Measurements from ENCODE around the gene TIFAB. TPM values are rescaled to one million over a fixed set of nuclear protein-coding genes. Genes with fewer than 3 reads are reported as not detected.

The TIFAB gene
- total and polyA plus RNA-seq, 5 donors from 2014 or later: not detected

- Mint-ChIP-seq H3K36me3 (no peaks in the 10 kb centered on the region), H3K9me3 (peaks cover 0 to 2% (median 0%) of the 10 kb centered on the region in 7 donors), H3K27me3 (peaks cover 61% of the 10 kb centered on the region)
These were observed 39.6 kb upstream of the TIFAB start for GRCh38 chr5:135491552-135492318.

GRCh38 chr5:135491038-135491551 lies 38.9 kb upstream of the TIFAB start:
- no peak overlapping the region for H3K4me3 Mint-ChIP-seq
- no peaks in the 10 kb centered on the region for H3K9me3 ChIP-seq (ENCODE audit: control insufficient read depth in 2 of 2, low read length in 2 of 2)
- H3K27me3 ChIP-seq (ENCODE audit: control insufficient read depth, insufficient read depth, low read length): peaks cover 24% of the 10 kb centered on the region
- peaks cover 65% of the 10 kb centered on the region for H3K27me3 Mint-ChIP-seq
- no peak overlapping the region for H3K4me3 ChIP-seq (ENCODE audit: low read depth, low read length)
- no peaks in the 10 kb centered on the region for H3K4me1 ChIP-seq (ENCODE audit: control insufficient read depth, insufficient read depth, low read length, poor library complexity, severe bottlenecking)
- peaks cover 0 to 2% (median 0%) of the 10 kb centered on the region in 7 donors for H3K9me3 Mint-ChIP-seq
- no peaks in the 10 kb centered on the region for H3K36me3 Mint-ChIP-seq
- H3K4me1 Mint-ChIP-seq: peaks cover 0 to 9% (median 1%) of the 10 kb centered on the region in 4 donors
- H3K27ac Mint-ChIP-seq: no peak overlapping the region
- DNase-seq (no peak), ATAC-seq (ENCODE audit: low read depth in 2 of 2) (no peak)
- no peak overlapping the region for H3K27ac ChIP-seq (ENCODE audit: insufficient read depth, low read length, poor library complexity, severe bottlenecking)
- no peaks in the 10 kb centered on the region for H3K36me3 ChIP-seq (ENCODE audit: control insufficient read depth, insufficient read depth, low read length)

More at GRCh38 chr5:135491552-135492318, 39.6 kb upstream of the TIFAB start:
- Mint-ChIP-seq H3K27ac (no peak overlapping the region), H3K4me3 (no peak overlapping the region), H3K4me1 (peaks cover 0 to 9% (median 1%) of the 10 kb centered on the region in 4 donors)
- no peak overlapping the region for H3K27ac ChIP-seq (ENCODE audit: insufficient read depth, low read length, poor library complexity, severe bottlenecking)
- H3K4me1 ChIP-seq (ENCODE audit: control insufficient read depth, insufficient read depth, low read length, poor library complexity, severe bottlenecking): no peaks in the 10 kb centered on the region
- H3K4me3 ChIP-seq (ENCODE audit: low read depth, low read length): no peak overlapping the region
- DNase-seq (no peak), ATAC-seq (ENCODE audit: low read depth in 2 of 2) (no peak)
- H3K9me3 ChIP-seq (ENCODE audit: control insufficient read depth in 2 of 2, low read length in 2 of 2): no peaks in the 10 kb centered on the region
- peaks cover 22% of the 10 kb centered on the region for H3K27me3 ChIP-seq (ENCODE audit: control insufficient read depth, insufficient read depth, low read length)
- no peaks in the 10 kb centered on the region for H3K36me3 ChIP-seq (ENCODE audit: control insufficient read depth, insufficient read depth, low read length)

- no peaks in the 10 kb centered on the region for H3K36me3 Mint-ChIP-seq
- H3K4me1 Mint-ChIP-seq: peaks cover 0 to 9% (median 1%) of the 10 kb centered on the region in 4 donors
- H3K27ac Mint-ChIP-seq: no peak overlapping the region
- H3K27me3 ChIP-seq (ENCODE audit: control insufficient read depth, insufficient read depth, low read length): peaks cover 24% of the 10 kb centered on the region
- no peak overlapping the region for H3K27ac ChIP-seq (ENCODE audit: insufficient read depth, low read length, poor library complexity, severe bottlenecking)
- no peaks in the 10 kb centered on the region for H3K4me1 ChIP-seq (ENCODE audit: control insufficient read depth, insufficient read depth, low read length, poor library complexity, severe bottlenecking)
- ATAC-seq (ENCODE audit: low read depth in 2 of 2) (no peak), DNase-seq (no peak)
- no peaks in the 10 kb centered on the region for H3K9me3 ChIP-seq (ENCODE audit: control insufficient read depth in 2 of 2, low read length in 2 of 2)
- H3K9me3 Mint-ChIP-seq: peaks cover 0 to 2% (median 0%) of the 10 kb centered on the region in 7 donors
- no peaks in the 10 kb centered on the region for H3K36me3 ChIP-seq (ENCODE audit: control insufficient read depth, insufficient read depth, low read length)
- no peak overlapping the region for H3K4me3 Mint-ChIP-seq
- H3K27me3 Mint-ChIP-seq: peaks cover 72% of the 10 kb centered on the region
- H3K4me3 ChIP-seq (ENCODE audit: low read depth, low read length): no peak overlapping the region
These were observed 38.3 kb upstream of the TIFAB start for GRCh38 chr5:135490245-135491037.

- Histone ChIP-seq H3K4me1 (ENCODE audit: control insufficient read depth, insufficient read depth, low read length, poor library complexity, severe bottlenecking) (no peaks in the 10 kb centered on the region), H3K27ac (ENCODE audit: insufficient read depth, low read length, poor library complexity, severe bottlenecking) (no peak overlapping the region), H3K36me3 (ENCODE audit: control insufficient read depth, insufficient read depth, low read length) (no peaks in the 10 kb centered on the region), H3K4me3 (ENCODE audit: low read depth, low read length) (no peak overlapping the region), H3K27me3 (ENCODE audit: control insufficient read depth, insufficient read depth, low read length) (peaks cover 26% of the 10 kb centered on the region), H3K9me3 (ENCODE audit: control insufficient read depth in 2 of 2, low read length in 2 of 2) (no peaks in the 10 kb centered on the region)
- peaks cover 0 to 2% (median 0%) of the 10 kb centered on the region in 7 donors for H3K9me3 Mint-ChIP-seq
- H3K36me3 Mint-ChIP-seq: no peaks in the 10 kb centered on the region
- H3K4me3 Mint-ChIP-seq: no peak overlapping the region
- peaks cover 0 to 9% (median 1%) of the 10 kb centered on the region in 4 donors for H3K4me1 Mint-ChIP-seq
- ATAC-seq (ENCODE audit: low read depth in 2 of 2): no peak
- peaks cover 77% of the 10 kb centered on the region for H3K27me3 Mint-ChIP-seq
- no peak overlapping the region for H3K27ac Mint-ChIP-seq
- DNase-seq: no peak
These were observed 37.5 kb upstream of the TIFAB start for GRCh38 chr5:135489466-135490244.

GRCh38 chr5:135488727-135489465 lies 36.7 kb upstream of the TIFAB start:
- Mint-ChIP-seq H3K4me1 (peaks cover 0 to 9% (median 1%) of the 10 kb centered on the region in 4 donors), H3K9me3 (peaks cover 0 to 2% (median 0%) of the 10 kb centered on the region in 7 donors), H3K27me3 (peaks cover 77% of the 10 kb centered on the region), H3K27ac (no peak overlapping the region), H3K36me3 (no peaks in the 10 kb centered on the region), H3K4me3 (no peak overlapping the region)
- H3K4me1 ChIP-seq (ENCODE audit: control insufficient read depth, insufficient read depth, low read length, poor library complexity, severe bottlenecking): no peaks in the 10 kb centered on the region
- peaks cover 26% of the 10 kb centered on the region for H3K27me3 ChIP-seq (ENCODE audit: control insufficient read depth, insufficient read depth, low read length)
- no peaks in the 10 kb centered on the region for H3K9me3 ChIP-seq (ENCODE audit: control insufficient read depth in 2 of 2, low read length in 2 of 2)
- H3K36me3 ChIP-seq (ENCODE audit: control insufficient read depth, insufficient read depth, low read length): no peaks in the 10 kb centered on the region
- ATAC-seq (ENCODE audit: low read depth in 2 of 2) (no peak), DNase-seq (no peak)
- H3K27ac ChIP-seq (ENCODE audit: insufficient read depth, low read length, poor library complexity, severe bottlenecking): no peak overlapping the region
- no peak overlapping the region for H3K4me3 ChIP-seq (ENCODE audit: low read depth, low read length)

- DNase-seq: no peak
- peaks cover 26% of the 10 kb centered on the region for H3K27me3 ChIP-seq (ENCODE audit: control insufficient read depth, insufficient read depth, low read length)
- no peaks in the 10 kb centered on the region for H3K4me1 ChIP-seq (ENCODE audit: control insufficient read depth, insufficient read depth, low read length, poor library complexity, severe bottlenecking)
- peaks cover 0 to 9% (median 1%) of the 10 kb centered on the region in 4 donors for H3K4me1 Mint-ChIP-seq
- H3K36me3 ChIP-seq (ENCODE audit: control insufficient read depth, insufficient read depth, low read length): no peaks in the 10 kb centered on the region
- ATAC-seq (ENCODE audit: low read depth in 2 of 2): no peak
- no peak overlapping the region for H3K4me3 Mint-ChIP-seq
- no peak overlapping the region for H3K27ac ChIP-seq (ENCODE audit: insufficient read depth, low read length, poor library complexity, severe bottlenecking)
- H3K27me3 Mint-ChIP-seq: peaks cover 75% of the 10 kb centered on the region
- no peak overlapping the region for H3K27ac Mint-ChIP-seq
- no peaks in the 10 kb centered on the region for H3K9me3 ChIP-seq (ENCODE audit: control insufficient read depth in 2 of 2, low read length in 2 of 2)
- no peaks in the 10 kb centered on the region for H3K36me3 Mint-ChIP-seq
- H3K4me3 ChIP-seq (ENCODE audit: low read depth, low read length): no peak overlapping the region
- H3K9me3 Mint-ChIP-seq: peaks cover 0 to 2% (median 0%) of the 10 kb centered on the region in 7 donors
These were observed 35.8 kb upstream of the TIFAB start for GRCh38 chr5:135487839-135488514.
